GM13977 (cell line): Measurements from ENCODE around the gene SUMO2.

ENCODE experiments used
- DNase-seq: peaks from one replicate; pipeline ENCODE4 v3.0.0; 2012; ENCODE audit warnings: low spot score
- CTCF ChIP-seq: IDR thresholded peaks from 2 replicates; pipeline ENCODE4 v1.5.1; 2012; ENCODE audit warnings: mild to moderate bottlenecking, control low read depth; ENCODE audit not compliant: insufficient read depth; ENCODE audit errors: extremely low read depth, missing control alignments
- in situ Hi-C: fragments of 300-500 bp; cut with MboI; formaldehyde crosslinking; loops from one replicate; pipeline ENCODE4 v1.12.0; 2022; ENCODE audit warnings: low sequenced_read_pairs, low pct_unique_long_range_greater_than_20kb, mixed read lengths, inconsistent platforms; ENCODE audit not compliant: unreplicated experiment

SUMO2 gene

DNA sequence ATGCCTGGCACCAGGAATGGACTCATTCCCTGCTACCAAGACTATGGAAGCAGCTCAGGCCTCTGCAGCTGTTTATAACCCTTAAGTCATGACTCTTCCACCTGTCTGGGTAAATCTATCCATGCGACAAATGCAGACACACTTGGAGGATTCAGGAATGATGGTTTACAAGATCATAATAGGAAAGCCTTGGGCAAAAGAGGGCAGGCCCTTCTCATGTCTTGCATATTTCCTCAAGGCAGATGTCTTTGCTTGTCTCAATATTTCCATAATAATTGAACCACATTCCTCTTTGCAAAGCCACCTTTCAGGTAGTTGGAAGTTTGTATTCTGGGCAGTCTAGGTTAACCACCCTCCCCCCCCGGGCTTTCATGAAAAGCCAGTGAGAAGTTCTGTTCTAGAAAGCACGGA lies 27.6 kb downstream of the SUMO2 start:
- in situ Hi-C loops, result no loop called here
- no peak for TF ChIP-seq CTCF
- DNase-seq, result no peak

DNA sequence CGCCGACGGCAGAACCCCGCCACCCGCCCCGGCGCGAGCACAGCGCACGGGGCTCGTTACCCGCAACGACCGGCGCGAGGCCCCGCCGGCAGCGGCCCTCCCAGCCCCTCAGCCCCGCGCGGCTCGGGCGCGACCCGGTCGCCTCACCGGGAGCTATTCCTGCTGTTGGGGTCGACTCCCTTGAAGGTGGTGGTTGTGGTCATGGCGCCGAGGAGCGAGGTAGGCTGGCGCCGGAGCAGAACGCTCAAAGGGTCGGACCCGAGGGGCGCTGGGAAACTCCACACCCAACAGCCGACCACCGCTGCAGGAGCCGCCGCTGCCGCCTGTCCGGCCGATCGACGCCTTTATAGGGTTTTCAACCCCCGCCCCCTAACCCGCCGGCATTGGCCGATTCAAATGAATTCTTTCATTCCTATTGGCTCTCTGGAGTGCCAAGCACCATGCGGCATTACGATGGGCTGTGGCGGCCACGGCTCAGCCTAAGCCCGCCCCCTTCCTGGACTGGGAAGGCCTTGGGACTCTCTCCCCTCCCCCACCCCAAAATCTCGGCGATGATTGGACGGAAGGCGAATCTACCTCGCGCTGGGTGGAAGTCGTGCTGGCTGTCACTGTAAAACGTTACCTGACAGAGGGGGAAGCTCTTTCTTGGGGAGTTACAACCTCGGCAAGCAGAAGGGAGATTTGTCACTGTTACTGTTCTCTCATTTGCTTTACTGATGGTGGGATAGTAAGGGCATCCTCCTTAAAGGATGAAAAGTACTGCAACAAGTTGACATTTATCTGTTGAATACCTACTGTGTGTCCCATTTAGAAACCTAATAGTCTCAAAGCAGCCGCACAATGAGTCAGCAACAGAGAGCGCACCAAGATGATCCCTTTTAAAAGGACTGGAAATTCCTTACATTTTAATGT lies 28.3 kb downstream of the SUMO2 start, which contains the start of gene JPT1:
JPT1 (minus strand) TSS at position 318 of the 912 bp plus-strand sequence; CDS start at position 203, 115 bp downstream.
- DNase-seq, result peak; percentile 98
- in situ Hi-C loops, result no loop called here
- TF ChIP-seq CTCF, result no peak

DNA sequence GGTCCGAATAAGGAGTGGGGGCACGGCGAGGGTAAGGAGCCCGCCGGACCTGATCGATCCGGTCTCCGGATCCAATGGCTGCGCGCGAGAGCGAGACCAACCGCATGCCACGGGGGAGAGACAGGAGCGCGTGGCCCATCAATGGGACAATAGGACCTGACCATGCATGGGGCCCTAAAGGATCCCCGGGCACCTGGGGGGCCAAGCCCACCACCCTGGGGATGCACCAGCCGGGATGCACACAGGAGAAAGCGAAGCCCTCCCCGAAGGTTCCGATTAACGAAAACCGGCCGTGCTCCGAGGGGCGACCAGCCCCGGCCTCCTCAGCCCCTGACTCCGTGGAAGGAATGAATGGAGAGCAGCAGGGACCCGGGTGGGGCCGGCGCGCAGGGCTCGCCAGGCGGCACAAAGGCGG lies 29.0 kb downstream of the SUMO2 start:
- TF ChIP-seq CTCF, result no peak
- DNase-seq, result peak; percentile 54
- in situ Hi-C loops, result no loop called here

GRCh38 chr17:75152922-75153779 lies 29.6 kb downstream of the SUMO2 start:
- in situ Hi-C loops, result no loop called here
- DNase-seq, result peak; percentile 50
- no peak for TF ChIP-seq CTCF

- TF ChIP-seq CTCF, result no peak
- in situ Hi-C loops, result no loop called here
- no peak for DNase-seq
Measured at GRCh38 chr17:75152523-75152921, 30.2 kb downstream of the SUMO2 start.

DNA sequence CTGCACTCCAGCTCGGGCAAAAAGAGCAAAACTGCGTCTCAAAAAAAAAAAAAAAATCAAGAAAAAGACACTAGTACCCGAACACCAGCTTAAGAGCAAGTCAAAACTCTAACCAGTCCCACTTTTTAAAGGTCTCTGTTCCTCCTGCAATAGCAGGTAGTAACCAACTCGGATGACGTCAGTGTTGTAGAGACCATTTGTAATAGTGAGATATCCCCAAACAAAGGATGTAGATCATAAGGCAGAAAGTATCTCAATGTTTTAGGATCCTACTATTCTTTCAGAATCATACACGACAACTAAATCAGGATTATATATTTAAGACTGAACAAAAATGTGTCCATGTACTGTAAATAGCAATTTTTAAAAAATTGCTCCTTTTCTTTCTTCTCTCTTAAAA lies 30.8 kb downstream of the SUMO2 start:
- DNase-seq, result no peak
- in situ Hi-C loops, result no loop called here
- no peak for TF ChIP-seq CTCF
